ENCODE data around the gene NRP1. TPM values are rescaled to one million over a fixed set of nuclear protein-coding genes. Genes with fewer than 3 reads are reported as not detected.

The NRP1 gene
- total RNA-seq, 4 donors from 2014 or later = 40.4 to 123 (median 58.3) TPM

GRCh38 chr10:33196710-33197491, 137.6 kb downstream of the NRP1 start:
- no peak for DNase-seq
- WGBS, 2 donors = 53 to 67% methylated on average over 16 of the region's 16 CpGs
- Histone ChIP-seq H3K27ac (peak overlapping the region in 1 of 3 donors; percentile 19), H3K36me3 (no peaks in the 10 kb centered on the region), H3K4me3 (replicated peaks in 1 of 3) (no peak overlapping the region), H3K4me1 (peaks cover 0 to 17% of the 10 kb centered on the region in 2 donors), H3K27me3 (no peaks in the 10 kb centered on the region), H3K9me3 (no peaks in the 10 kb centered on the region)
- TF ChIP-seq CTCF (IDR thresholded peaks at IDR 0.05) = no peak
- TF ChIP-seq POLR2A (IDR thresholded peaks at IDR 0.05) = no peak
- intact Hi-C loops (cut with DNase I) = loop anchor here (10.0 kb wide), 2 partner anchors 138 to 1448 kb away; partner anchors contain the start of gene NRP1

GRCh38 chr10:33196377-33196706, 138.1 kb downstream of the NRP1 start:
- peak overlapping the region in 1 of 3 donors; percentile 19 for H3K27ac ChIP-seq

DNA sequence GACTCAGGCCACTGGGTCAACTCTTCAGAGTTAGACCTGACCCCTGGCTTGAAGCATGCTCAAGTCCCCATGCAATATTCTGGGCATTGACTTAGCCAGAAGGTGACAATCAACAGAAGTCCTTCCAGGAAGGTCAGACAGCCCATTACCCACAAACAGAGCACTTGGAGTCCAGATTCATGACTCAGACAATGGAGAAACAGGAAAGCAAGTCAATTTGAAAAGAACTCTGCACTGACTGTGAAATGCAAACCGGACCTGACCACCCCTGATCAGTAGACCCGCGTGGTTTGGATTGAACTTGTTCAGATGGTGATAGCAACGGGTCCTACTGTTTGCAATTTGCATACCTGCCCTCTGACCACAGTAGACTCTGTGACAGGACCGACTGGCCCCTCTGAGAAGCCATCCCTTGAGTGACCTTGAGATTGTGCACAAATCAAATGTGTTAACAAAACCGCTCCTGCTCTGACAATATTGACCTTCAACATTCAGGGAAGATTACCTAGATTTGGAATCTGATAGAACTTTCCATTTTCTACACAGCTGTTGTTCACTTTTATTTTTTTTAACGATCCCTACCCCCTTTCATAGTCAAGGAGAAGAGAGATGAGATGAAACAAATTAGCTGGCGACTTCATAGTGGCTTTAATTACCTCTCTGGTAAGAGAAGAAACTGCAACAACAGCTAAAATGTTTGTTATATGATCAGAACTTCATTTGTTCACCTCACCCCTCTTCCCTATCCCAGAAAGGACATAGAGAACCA, 138.7 kb downstream of the NRP1 start:
- no peaks in the 10 kb centered on the region for H3K27me3 ChIP-seq
- no peaks in the 10 kb centered on the region for H3K9me3 ChIP-seq
- no peak for DNase-seq
- H3K4me3 ChIP-seq (replicated peaks in 1 of 3) = no peak overlapping the region
- no peak overlapping the region for H3K27ac ChIP-seq
- no peaks in the 10 kb centered on the region for H3K36me3 ChIP-seq
- H3K4me1 ChIP-seq = peaks cover 0 to 17% of the 10 kb centered on the region in 2 donors
- TF ChIP-seq CTCF (IDR thresholded peaks at IDR 0.05) (no peak), POLR2A (IDR thresholded peaks at IDR 0.05) (no peak)
- WGBS, 2 donors = 81 to 97% methylated on average over 8 of the region's 8 CpGs
- intact Hi-C loops (cut with DNase I) = loop anchor here (10.0 kb wide), 2 partner anchors 139 to 1449 kb away; partner anchors contain the start of gene NRP1

More at GRCh38 chr10:33196377-33196706, 138.1 kb downstream of the NRP1 start:
- intact Hi-C loops (cut with DNase I) = loop anchor here (10.0 kb wide), 2 partner anchors 138 to 1448 kb away; partner anchors contain the start of gene NRP1
- Histone ChIP-seq H3K27me3 (no peaks in the 10 kb centered on the region), H3K36me3 (no peaks in the 10 kb centered on the region), H3K9me3 (no peaks in the 10 kb centered on the region), H3K4me3 (replicated peaks in 1 of 3) (no peak overlapping the region), H3K4me1 (peaks cover 0 to 17% of the 10 kb centered on the region in 2 donors)
- 76 to 94% methylated on average over 3 of the region's 3 CpGs for WGBS, 2 donors
- no peak for DNase-seq
- no peak for TF ChIP-seq CTCF (IDR thresholded peaks at IDR 0.05)
- TF ChIP-seq POLR2A (IDR thresholded peaks at IDR 0.05) = no peak

DNA sequence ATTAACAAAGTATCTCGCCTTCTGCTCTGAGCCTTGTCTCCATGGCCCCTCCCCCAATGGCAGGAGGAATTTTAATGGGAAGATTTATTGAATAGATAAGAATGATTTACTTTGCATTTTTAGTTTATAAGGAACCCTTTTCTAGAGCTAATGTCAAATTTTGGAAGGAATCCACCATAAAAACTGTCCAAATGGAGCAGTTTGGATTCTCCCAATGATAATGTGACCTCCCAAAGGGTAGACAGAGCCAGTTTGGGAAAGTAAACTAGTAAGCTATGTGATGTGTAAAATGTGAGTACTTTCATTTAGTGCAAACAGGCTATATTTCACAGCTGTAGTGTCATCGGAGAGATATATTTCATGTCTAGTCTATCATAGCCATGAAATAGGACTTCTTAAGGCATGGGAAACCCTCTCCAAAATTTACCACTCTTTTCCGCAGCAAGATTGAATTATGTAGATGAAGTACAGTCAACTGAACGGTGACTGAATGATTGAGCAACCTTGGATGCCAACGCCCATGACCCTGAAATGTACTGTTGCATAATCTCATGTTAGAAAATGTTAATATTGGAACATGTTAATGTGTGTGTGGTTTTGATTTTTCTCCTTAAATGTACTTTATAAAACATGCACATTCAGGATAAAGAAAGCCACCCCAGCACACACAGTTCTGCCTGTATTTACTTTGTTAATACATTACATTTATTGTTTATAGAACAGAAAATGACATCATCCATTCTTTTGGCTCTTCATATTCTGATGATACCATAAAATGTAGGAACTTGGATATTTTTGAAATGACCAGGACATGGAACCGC, 140.6 kb downstream of the NRP1 start:
- 64 to 65% methylated on average over 6 of the region's 6 CpGs for WGBS, 2 donors
- Histone ChIP-seq H3K27me3 (no peaks in the 10 kb centered on the region), H3K4me3 (replicated peaks in 1 of 3) (no peak overlapping the region), H3K27ac (peak overlapping the region in 1 of 3 donors; percentile 0), H3K36me3 (no peaks in the 10 kb centered on the region), H3K9me3 (no peaks in the 10 kb centered on the region), H3K4me1 (peaks cover 0 to 17% of the 10 kb centered on the region in 2 donors)
- no peak for TF ChIP-seq POLR2A (IDR thresholded peaks at IDR 0.05)
- no peak for TF ChIP-seq CTCF (IDR thresholded peaks at IDR 0.05)
- DNase-seq = no peak
- intact Hi-C loops (cut with DNase I) = loop anchor here (10.0 kb wide), 2 partner anchors 141 to 1451 kb away; partner anchors contain the start of gene NRP1
